PC-9 (cell line): ENCODE results near the gene AMMECR1. TPM values are rescaled to one million over a fixed set of nuclear protein-coding genes. Genes with fewer than 3 reads are reported as not detected.

Experiments
- BruUV-seq: library from RNA; stranded (reverse); fragments of 400-500 nt; replicated peaks from 2 replicates; lab custom pipeline; 2021; lab: Mats Ljungman, UMichigan
- CTCF ChIA-PET: fragments of 300-600 bp; sonication (Branson Sonifier 250); formaldehyde crosslinking; loops from one replicate; lab custom pipeline; 2022; ENCODE audit warnings: antibody characterized with exemption; lab: Charles Lee
- POLR2A ChIA-PET: fragments of 300-600 bp; sonication (Branson Sonifier 250); formaldehyde crosslinking; loops from one replicate; lab custom pipeline; 2022; ENCODE audit warnings: antibody characterized with exemption; ENCODE audit not compliant: unreplicated experiment; lab: Charles Lee
- DNase-seq, 2 experiments: peaks; one replicate each; pipeline versions ENCODE4 v3.0.0 to v3.0.0-alpha.2; 2015 to 2022; ENCODE audit warnings: mixed read lengths in 1 of 2
- H2AFZ ChIP-seq: fragments of 200-600 bp; sonication (generic); 2 replicates; pipeline ENCODE4 v1.8.1; 2017; ENCODE audit warnings: antibody characterized with exemption
- H3F3A ChIP-seq: fragments of 200-600 bp; sonication (generic); 2 replicates; pipeline ENCODE4 v1.8.1; 2017; ENCODE audit warnings: antibody characterized with exemption, mild to moderate bottlenecking, low read depth; ENCODE audit not compliant: insufficient read depth
- H3K27ac ChIP-seq: fragments of 200-600 bp; sonication (generic); 2 replicates; pipeline ENCODE4 v1.6.1; 2016; ENCODE audit warnings: mixed run types
- H3K27me3 ChIP-seq: fragments of 200-600 bp; sonication (generic); 2 replicates; pipeline ENCODE4 v1.6.1; 2016; ENCODE audit warnings: low read depth, mixed run types; ENCODE audit not compliant: insufficient read depth
- H3K36me3 ChIP-seq: fragments of 200-600 bp; sonication (generic); 2 replicates; pipeline ENCODE4 v1.6.1; 2016; ENCODE audit warnings: low read depth, mixed run types
- H3K4me1 ChIP-seq: fragments of 200-600 bp; sonication (generic); replicated peaks from 2 replicates; pipeline ENCODE4 v1.6.1; 2016; ENCODE audit warnings: mixed run types; ENCODE audit not compliant: insufficient read depth
- H3K4me2 ChIP-seq: fragments of 200-600 bp; sonication (generic); 2 replicates; pipeline ENCODE4 v1.6.1; 2017; ENCODE audit warnings: mixed run types
- H3K4me3 ChIP-seq: fragments of 200-600 bp; sonication (generic); 2 replicates; pipeline ENCODE4 v1.6.1; 2016; ENCODE audit warnings: mixed run types
- H3K79me2 ChIP-seq: fragments of 200-600 bp; sonication (generic); 2 replicates; pipeline ENCODE4 v1.6.1; 2017; ENCODE audit warnings: low read depth, mixed run types
- H3K9me2 ChIP-seq: fragments of 200-600 bp; sonication (generic); 2 replicates; pipeline ENCODE4 v1.8.1; 2017; ENCODE audit warnings: mild to moderate bottlenecking; ENCODE audit not compliant: insufficient read depth
- H3K9me3 ChIP-seq: fragments of 200-600 bp; sonication (generic); 2 replicates; pipeline ENCODE4 v1.8.1; 2016; ENCODE audit warnings: low read depth; ENCODE audit not compliant: insufficient read depth
- H4K20me1 ChIP-seq: fragments of 200-600 bp; sonication (generic); 2 replicates; pipeline ENCODE4 v1.8.1; 2017; ENCODE audit not compliant: insufficient read depth
- EZH2 ChIP-seq: fragments of 200-600 bp; sonication (generic); IDR thresholded peaks from 2 replicates; pipeline ENCODE4 v1.8.0; 2017; ENCODE audit warnings: antibody characterized with exemption, low read depth
- intact Hi-C: fragments of 100-400 bp; cut with micrococcal nuclease; formaldehyde crosslinking; loops from one replicate; pipeline ENCODE4 v1.10.0; 2022; ENCODE audit not compliant: unreplicated experiment
- total RNA-seq: library from RNA; stranded (reverse); gene quantifications from 2 replicates; pipeline ENCODE4 v1.2.3, GENCODE V29; 2021
- TF ChIP-seq, protein P1 (sequence below): fragments of 200-600 bp; sonication (generic); conservative IDR thresholded peaks from 2 replicates; pipeline ENCODE4 v1.6.1; 2017; ENCODE audit warnings: mixed run types, antibody characterized with exemption, mild to moderate bottlenecking, moderate library complexity

Gene AMMECR1
- total RNA-seq, 1 experiment from 2014 or later, result 35.4 TPM

DNA sequence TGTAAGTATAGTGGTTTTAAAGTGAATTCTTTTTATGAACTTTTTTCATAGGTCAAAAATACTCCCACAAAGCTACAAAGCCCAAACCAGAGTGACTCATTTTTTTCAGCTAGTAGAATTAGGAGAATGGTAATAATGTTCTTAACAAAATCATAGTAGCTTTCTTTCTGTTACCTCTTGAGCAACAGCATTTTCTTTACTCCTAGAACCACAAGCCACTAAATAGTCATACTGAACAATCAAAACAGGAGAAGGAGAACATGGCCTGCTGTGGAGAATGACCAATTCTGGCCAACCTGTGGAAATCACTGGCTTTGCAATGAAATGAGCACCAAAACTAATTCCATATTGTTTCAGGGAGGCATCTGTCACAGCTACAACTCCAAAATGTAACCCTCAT, 112.9 kb downstream of the AMMECR1 start:
- Histone ChIP-seq H3K27ac (no peak overlapping the region), H3K4me3 (no peak overlapping the region), H3K27me3 (no peaks in the 10 kb centered on the region), H4K20me1 (no peaks in the 10 kb centered on the region), H3F3A (peaks cover 17% of the 10 kb centered on the region; the same call in 1 of the 2 replicates), H3K36me3 (peaks cover 2% of the 10 kb centered on the region; the same call in 1 of the 2 replicates), H2AFZ (no peak overlapping the region), H3K79me2 (peaks cover 8% of the 10 kb centered on the region; the same call in 1 of the 2 replicates), H3K4me2 (no peak overlapping the region), H3K9me2 (no peaks in the 10 kb centered on the region; the same call in 1 of the 2 replicates), H3K9me3 (peaks cover 5% of the 10 kb centered on the region; the same call in 1 of the 2 replicates), H3K4me1 (peaks cover 21% of the 10 kb centered on the region)
- no peak for DNase-seq
- CTCF ChIA-PET, result no interaction called here
- POLR2A ChIA-PET, result no interaction called here
- intact Hi-C loops, result no loop called here
- no TSS peak for BruUV-seq
- TF ChIP-seq, protein P1, sequence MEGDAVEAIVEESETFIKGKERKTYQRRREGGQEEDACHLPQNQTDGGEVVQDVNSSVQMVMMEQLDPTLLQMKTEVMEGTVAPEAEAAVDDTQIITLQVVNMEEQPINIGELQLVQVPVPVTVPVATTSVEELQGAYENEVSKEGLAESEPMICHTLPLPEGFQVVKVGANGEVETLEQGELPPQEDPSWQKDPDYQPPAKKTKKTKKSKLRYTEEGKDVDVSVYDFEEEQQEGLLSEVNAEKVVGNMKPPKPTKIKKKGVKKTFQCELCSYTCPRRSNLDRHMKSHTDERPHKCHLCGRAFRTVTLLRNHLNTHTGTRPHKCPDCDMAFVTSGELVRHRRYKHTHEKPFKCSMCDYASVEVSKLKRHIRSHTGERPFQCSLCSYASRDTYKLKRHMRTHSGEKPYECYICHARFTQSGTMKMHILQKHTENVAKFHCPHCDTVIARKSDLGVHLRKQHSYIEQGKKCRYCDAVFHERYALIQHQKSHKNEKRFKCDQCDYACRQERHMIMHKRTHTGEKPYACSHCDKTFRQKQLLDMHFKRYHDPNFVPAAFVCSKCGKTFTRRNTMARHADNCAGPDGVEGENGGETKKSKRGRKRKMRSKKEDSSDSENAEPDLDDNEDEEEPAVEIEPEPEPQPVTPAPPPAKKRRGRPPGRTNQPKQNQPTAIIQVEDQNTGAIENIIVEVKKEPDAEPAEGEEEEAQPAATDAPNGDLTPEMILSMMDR, result no peak
- no peak for TF ChIP-seq EZH2

DNA sequence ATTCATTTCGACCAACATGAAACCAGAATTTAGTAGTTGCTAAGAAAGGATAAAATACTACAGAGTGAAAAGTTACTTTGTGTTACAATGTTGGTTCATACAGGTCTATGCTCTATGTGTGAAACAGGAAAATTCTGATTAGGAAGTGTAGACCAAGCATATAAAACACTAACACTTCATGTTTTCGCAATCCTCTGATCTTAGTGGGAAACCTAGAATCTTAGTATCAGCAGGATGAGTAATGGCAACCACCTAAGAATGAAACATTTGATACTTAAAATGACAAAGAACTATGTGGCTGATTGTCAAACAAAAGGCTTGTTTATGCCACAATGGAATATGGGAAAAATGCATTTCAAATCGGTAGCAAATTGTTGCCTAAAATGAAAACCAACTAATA, 116.1 kb downstream of the AMMECR1 start:
- H4K20me1 ChIP-seq, result no peaks in the 10 kb centered on the region
- H3K27ac ChIP-seq, result no peak overlapping the region
- ChIA-PET CTCF (no interaction called here), POLR2A (no interaction called here)
- DNase-seq, result no peak
- TF ChIP-seq EZH2, result no peak
- TF ChIP-seq, protein P1, result no peak
- BruUV-seq, result no TSS peak
- H2AFZ ChIP-seq, result no peak overlapping the region
- intact Hi-C loops, result no loop called here
- H3K27me3 ChIP-seq, result no peaks in the 10 kb centered on the region
- H3K4me3 ChIP-seq, result no peak overlapping the region
- H3K4me2 ChIP-seq, result no peak overlapping the region
- peaks cover 5% of the 10 kb centered on the region; the same call in 1 of the 2 replicates for H3K36me3 ChIP-seq
- no peaks in the 10 kb centered on the region for H3K4me1 ChIP-seq
- H3K9me2 ChIP-seq, result no peaks in the 10 kb centered on the region
- H3K79me2 ChIP-seq, result no peaks in the 10 kb centered on the region
- H3K9me3 ChIP-seq, result peaks cover 5% of the 10 kb centered on the region; the same call in 1 of the 2 replicates
- peaks cover 9% of the 10 kb centered on the region; the same call in 1 of the 2 replicates for H3F3A ChIP-seq

DNA sequence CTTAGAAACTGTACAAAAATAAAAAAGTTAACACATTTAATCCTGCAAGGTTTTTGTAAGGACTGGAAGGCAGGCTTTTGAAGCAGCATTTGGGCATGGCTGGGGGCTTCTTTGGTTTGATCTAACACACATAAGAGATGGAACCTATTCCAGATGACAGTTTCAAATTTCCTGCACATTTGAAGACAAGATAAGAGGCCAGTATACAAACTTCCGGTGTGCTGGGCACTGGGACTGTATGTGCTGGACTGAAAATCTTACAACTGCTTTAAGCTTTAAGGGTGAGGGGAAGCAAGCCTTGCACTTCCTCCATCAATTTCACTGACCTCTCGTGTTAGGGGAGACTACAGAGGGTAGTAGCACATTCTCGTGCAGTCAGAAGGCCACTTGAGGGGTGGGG, 122.9 kb downstream of the AMMECR1 start:
- H3K36me3 ChIP-seq, result peaks cover 8% of the 10 kb centered on the region
- no peak overlapping the region for H2AFZ ChIP-seq
- no peak for DNase-seq
- no peak overlapping the region for H3K4me2 ChIP-seq
- ChIA-PET CTCF (no interaction called here), POLR2A (no interaction called here)
- no peaks in the 10 kb centered on the region for H3K9me3 ChIP-seq
- H3K9me2 ChIP-seq, result no peaks in the 10 kb centered on the region
- TF ChIP-seq, protein P1, result no peak
- no peak for TF ChIP-seq EZH2
- no peaks in the 10 kb centered on the region for H4K20me1 ChIP-seq
- no peaks in the 10 kb centered on the region for H3K4me1 ChIP-seq
- H3K79me2 ChIP-seq, result no peaks in the 10 kb centered on the region
- H3K4me3 ChIP-seq, result no peak overlapping the region
- no peaks in the 10 kb centered on the region for H3K27me3 ChIP-seq
- intact Hi-C loops, result no loop called here
- BruUV-seq, result no TSS peak
- peaks cover 10% of the 10 kb centered on the region; the same call in 1 of the 2 replicates for H3F3A ChIP-seq
- no peak overlapping the region for H3K27ac ChIP-seq
